ENCODE results near the gene RASA3.

Gene RASA3

GRCh38 chr13:113929628-113930615 lies 202.5 kb downstream of the RASA3 start:
- H4K20me1 ChIP-seq (ENCODE audit: insufficient read depth, low read length, poor library complexity, severe bottlenecking), result no peaks in the 10 kb centered on the region
- no peak overlapping the region for H3K4me2 ChIP-seq (ENCODE audit: low read depth, low read length, poor library complexity, severe bottlenecking)
- no peak overlapping the region for H3K9ac ChIP-seq (ENCODE audit: low read depth, low read length, poor library complexity, severe bottlenecking)
- no peaks in the 10 kb centered on the region for H3K79me2 ChIP-seq (ENCODE audit: insufficient read depth, low read length)
- H3K9me3 ChIP-seq (ENCODE audit: insufficient read depth, low read depth, low read length), result no peaks in the 10 kb centered on the region
- peaks cover 5% of the 10 kb centered on the region for H3K4me1 ChIP-seq (ENCODE audit: insufficient read depth, low read length, poor library complexity, severe bottlenecking)
- H3K36me3 ChIP-seq (ENCODE audit: insufficient read depth, low read length), result no peaks in the 10 kb centered on the region
- no peak overlapping the region for H3K4me3 ChIP-seq (ENCODE audit: low read length, poor library complexity, severe bottlenecking)
- no peaks in the 10 kb centered on the region for H3K9me2 ChIP-seq (replicated peaks; ENCODE audit: low read depth, low read length)
- no peak for TF ChIP-seq CTCF (conservative IDR thresholded peaks at IDR 0.05; ENCODE audit: low read length)
- TF ChIP-seq EZH2phosphoT487 (IDR thresholded peaks at IDR 0.05; ENCODE audit: borderline replicate concordance), result no peak
- H3F3A ChIP-seq (ENCODE audit: low read depth), result no peaks in the 10 kb centered on the region
- H2AFZ ChIP-seq (ENCODE audit: low read length), result no peak overlapping the region
- H3K27me3 ChIP-seq (ENCODE audit: insufficient read depth, low read length, poor library complexity, severe bottlenecking), result no peaks in the 10 kb centered on the region

- Histone ChIP-seq H3K79me2 (ENCODE audit: insufficient read depth, low read length) (no peaks in the 10 kb centered on the region), H3K4me1 (ENCODE audit: insufficient read depth, low read length, poor library complexity, severe bottlenecking) (peaks cover 5% of the 10 kb centered on the region), H3K9me3 (ENCODE audit: insufficient read depth, low read depth, low read length) (no peaks in the 10 kb centered on the region), H3K4me3 (ENCODE audit: low read length, poor library complexity, severe bottlenecking) (no peak overlapping the region), H3K9ac (ENCODE audit: low read depth, low read length, poor library complexity, severe bottlenecking) (no peak overlapping the region), H2AFZ (ENCODE audit: low read length) (no peak overlapping the region), H3K27me3 (ENCODE audit: insufficient read depth, low read length, poor library complexity, severe bottlenecking) (no peaks in the 10 kb centered on the region), H4K20me1 (ENCODE audit: insufficient read depth, low read length, poor library complexity, severe bottlenecking) (no peaks in the 10 kb centered on the region), H3K4me2 (ENCODE audit: low read depth, low read length, poor library complexity, severe bottlenecking) (no peak overlapping the region), H3F3A (ENCODE audit: low read depth) (no peaks in the 10 kb centered on the region), H3K36me3 (ENCODE audit: insufficient read depth, low read length) (no peaks in the 10 kb centered on the region), H3K9me2 (replicated peaks; ENCODE audit: low read depth, low read length) (no peaks in the 10 kb centered on the region)
- TF ChIP-seq CTCF (conservative IDR thresholded peaks at IDR 0.05; ENCODE audit: low read length), result no peak
Measured at GRCh38 chr13:113928685-113929627, 203.5 kb downstream of the RASA3 start.
